T-cell (primary cell): ENCODE measurements around the gene HES1. TPM values are rescaled to one million over a fixed set of nuclear protein-coding genes. Genes with fewer than 3 reads are reported as not detected.

Source experiments
- ATAC-seq, 4 experiments: fragments of 200-7000 bp in 3 of 4; fragments of 150-1000 bp in 1 of 4; cut with Tn5 transposase; replicated peaks in 1 of 4; 1 replicate in 3 of 4; 2 replicates in 1 of 4; pipeline ENCODE4 v1.10.0; 2021; ENCODE audit warnings: moderate library complexity in 3 of 4, mild to moderate bottlenecking in 2 of 4, moderate number of reproducible peaks in 1 of 4
- CTCF ChIA-PET, 2 donors: fragments of 300-600 bp; sonication (Branson Sonifier 250); formaldehyde crosslinking; loops; one replicate each; lab custom pipeline; 2022; ENCODE audit warnings: antibody characterized with exemption in 2 of 2; lab: Charles Lee
- POLR2A ChIA-PET, 2 donors: fragments of 300-600 bp; sonication (Branson Sonifier 250); formaldehyde crosslinking; loops; one replicate each; lab custom pipeline; 2022; ENCODE audit warnings: antibody characterized with exemption in 2 of 2; lab: Charles Lee
- DNase-seq, 35 experiments: peaks; one replicate each; pipeline versions ENCODE4 v3.0.0 to v3.0.0-alpha.2; 2013 to 2023
- H3K27ac ChIP-seq: one replicate; pipeline ENCODE4 v1.5.1; 2013; ENCODE audit warnings: low read length
- H3K27me3 ChIP-seq, 2 experiments: replicated peaks in 1 of 2; 1 replicate in 1 of 2; 2 replicates in 1 of 2; pipeline versions ENCODE4 v1.6.1 to v1.7.0; 2013; ENCODE audit warnings: low read length in 1 of 2, mixed read lengths in 1 of 2; ENCODE audit not compliant: control insufficient read depth in 2 of 2, insufficient read depth in 2 of 2; ENCODE audit errors: extremely low read depth in 1 of 2
- H3K36me3 ChIP-seq, 2 donors: 1 replicate in 1 of 2; 2 replicates in 1 of 2; pipeline versions ENCODE4 v1.6.1 to v1.7.0; 2013; ENCODE audit warnings: low read length in 1 of 2; ENCODE audit not compliant: control insufficient read depth in 2 of 2, insufficient read depth in 1 of 2; ENCODE audit errors: extremely low read depth in 1 of 2
- H3K4me1 ChIP-seq, 2 experiments: 1 replicate in 1 of 2; 2 replicates in 1 of 2; pipeline versions ENCODE4 v1.6.1 to v1.7.0; 2013; ENCODE audit warnings: low read length in 2 of 2, mixed read lengths in 1 of 2; ENCODE audit not compliant: insufficient read depth in 2 of 2, control insufficient read depth in 1 of 2; ENCODE audit errors: extremely low read depth in 1 of 2
- H3K4me3 ChIP-seq, 2 donors: 1 replicate in 1 of 2; 2 replicates in 1 of 2; pipeline versions ENCODE4 v1.5.1 to v1.7.0; 2013; ENCODE audit warnings: mild to moderate bottlenecking in 2 of 2, low read length in 1 of 2, moderate library complexity in 1 of 2; ENCODE audit not compliant: control insufficient read depth in 1 of 2; ENCODE audit errors: extremely low read depth in 1 of 2
- H3K9me3 ChIP-seq: 2 replicates; pipeline ENCODE4 v1.7.0; 2013
- H3K27ac Mint-ChIP-seq, 2 donors: one replicate each; pipeline ENCODE4 v1.8.0; 2020 to 2021; ENCODE audit warnings: mild to moderate bottlenecking in 2 of 2, mixed read lengths in 2 of 2
- H3K27me3 Mint-ChIP-seq, 2 donors: one replicate each; pipeline ENCODE4 v1.8.0; 2021 to 2022; ENCODE audit warnings: mixed read lengths in 2 of 2
- H3K36me3 Mint-ChIP-seq: one replicate; pipeline ENCODE4 v1.8.0; 2021; ENCODE audit warnings: mixed read lengths
- H3K4me1 Mint-ChIP-seq, 3 donors: one replicate each; pipeline ENCODE4 v1.8.0; 2020 to 2022; ENCODE audit warnings: mixed read lengths in 3 of 3, mild to moderate bottlenecking in 1 of 3
- H3K4me3 Mint-ChIP-seq, 3 donors: one replicate each; pipeline ENCODE4 v1.8.0; 2020 to 2022; ENCODE audit warnings: mild to moderate bottlenecking in 3 of 3, mixed read lengths in 3 of 3, moderate library complexity in 3 of 3
- H3K9me3 Mint-ChIP-seq, 3 donors: one replicate each; pipeline ENCODE4 v1.8.0; 2020 to 2022; ENCODE audit warnings: mixed read lengths in 3 of 3
- WGBS: methylation state at CpG from one replicate; pipeline ENCODE4 v1.1.5; 2013; ENCODE audit warnings: missing lambda C conversion rate; ENCODE audit not compliant: insufficient coverage; 5-methylcytosine and 5-hydroxymethylcytosine counted together
- total RNA-seq, 35 experiments: library from RNA in 6 of 35; stranded (reverse) in 6 of 35; fragments of 120-200 nt in 1 of 35; gene quantifications; one replicate each; pipeline versions ENCODE4 v1.2.1 to v1.2.4 and lab custom pipeline; 2013 to 2026

Gene HES1
- total RNA-seq, 5 donors from 2014 or later (not counting 1 experiment from before 2014, with no cell fraction given), result 0.35 to 1.1 (median 0.46) TPM

- Mint-ChIP-seq H3K27ac (no peak overlapping the region), H3K4me1 (no peaks in the 10 kb centered on the region), H3K36me3 (no peaks in the 10 kb centered on the region), H3K27me3 (peaks cover 10 to 22% of the 10 kb centered on the region in 2 donors), H3K4me3 (no peak overlapping the region), H3K9me3 (no peaks in the 10 kb centered on the region)
- Histone ChIP-seq H3K4me1 (no peaks in the 10 kb centered on the region), H3K27me3 (peaks cover 0 to 14% of the 10 kb centered on the region in 2 experiments), H3K27ac (no peak overlapping the region), H3K36me3 (no peaks in the 10 kb centered on the region), H3K9me3 (no peaks in the 10 kb centered on the region), H3K4me3 (no peak overlapping the region)
- POLR2A ChIA-PET, result no interaction called here
- ATAC-seq (no peak), DNase-seq (no peak)
- 100% methylated on average over 1 of the region's 12 CpGs for WGBS
- CTCF ChIA-PET, result no interaction called here
Observed at GRCh38 chr3:194117104-194117845, 18.7 kb upstream of the HES1 start.

GRCh38 chr3:194118920-194119319, 17.0 kb upstream of the HES1 start:
- no peak overlapping the region for H3K27ac ChIP-seq
- CTCF ChIA-PET, result no interaction called here
- WGBS, result 83% methylated on average over 4 of the region's 7 CpGs
- ATAC-seq (no peak), DNase-seq (no peak)
- H3K9me3 ChIP-seq, result no peaks in the 10 kb centered on the region
- no peaks in the 10 kb centered on the region for H3K4me1 Mint-ChIP-seq
- H3K9me3 Mint-ChIP-seq, result no peaks in the 10 kb centered on the region
- no peaks in the 10 kb centered on the region for H3K36me3 Mint-ChIP-seq
- no peaks in the 10 kb centered on the region for H3K4me1 ChIP-seq
- no peak overlapping the region for H3K4me3 ChIP-seq
- H3K27me3 ChIP-seq, result peaks cover 0 to 20% of the 10 kb centered on the region in 2 experiments
- H3K36me3 ChIP-seq, result no peaks in the 10 kb centered on the region
- POLR2A ChIA-PET, result no interaction called here
- H3K27ac Mint-ChIP-seq, result no peak overlapping the region
- H3K27me3 Mint-ChIP-seq, result peaks cover 10 to 27% of the 10 kb centered on the region in 2 donors
- H3K4me3 Mint-ChIP-seq, result no peak overlapping the region

GRCh38 chr3:194119831-194120590, 15.9 kb upstream of the HES1 start:
- no peak for ATAC-seq
- H3K4me1 ChIP-seq, result no peaks in the 10 kb centered on the region
- Mint-ChIP-seq H3K27me3 (peaks cover 10 to 27% of the 10 kb centered on the region in 2 donors), H3K4me1 (no peaks in the 10 kb centered on the region), H3K27ac (no peak overlapping the region), H3K4me3 (no peak overlapping the region), H3K9me3 (no peaks in the 10 kb centered on the region), H3K36me3 (no peaks in the 10 kb centered on the region)
- POLR2A ChIA-PET, result no interaction called here
- H3K27me3 ChIP-seq, result peaks cover 0 to 22% of the 10 kb centered on the region in 2 experiments
- no peak overlapping the region for H3K27ac ChIP-seq
- no peak overlapping the region for H3K4me3 ChIP-seq
- no peak for DNase-seq
- H3K9me3 ChIP-seq, result no peaks in the 10 kb centered on the region
- H3K36me3 ChIP-seq, result no peaks in the 10 kb centered on the region
- CTCF ChIA-PET, result no interaction called here
- 90% methylated on average over 4 of the region's 6 CpGs for WGBS

GRCh38 chr3:194120789-194121770, 14.9 kb upstream of the HES1 start:
- POLR2A ChIA-PET, result no interaction called here
- Histone ChIP-seq H3K4me3 (no peak overlapping the region), H3K9me3 (no peaks in the 10 kb centered on the region), H3K27me3 (peaks cover 0 to 27% of the 10 kb centered on the region in 2 experiments), H3K27ac (no peak overlapping the region), H3K36me3 (no peaks in the 10 kb centered on the region), H3K4me1 (no peaks in the 10 kb centered on the region)
- Mint-ChIP-seq H3K27ac (no peak overlapping the region), H3K36me3 (no peaks in the 10 kb centered on the region), H3K9me3 (no peaks in the 10 kb centered on the region), H3K4me3 (no peak overlapping the region), H3K4me1 (no peaks in the 10 kb centered on the region), H3K27me3 (peaks cover 10 to 27% of the 10 kb centered on the region in 2 donors)
- DNase-seq (no peak), ATAC-seq (no peak)
- CTCF ChIA-PET, result no interaction called here
- WGBS, result 69% methylated on average over 5 of the region's 13 CpGs

GRCh38 chr3:194121891-194122631, 13.9 kb upstream of the HES1 start:
- ATAC-seq, result no peak
- POLR2A ChIA-PET, result no interaction called here

More at GRCh38 chr3:194121891-194122631, 13.9 kb upstream of the HES1 start:
- Mint-ChIP-seq H3K4me3 (no peak overlapping the region), H3K27ac (no peak overlapping the region), H3K36me3 (no peaks in the 10 kb centered on the region), H3K4me1 (no peaks in the 10 kb centered on the region), H3K9me3 (no peaks in the 10 kb centered on the region), H3K27me3 (peaks cover 8 to 25% of the 10 kb centered on the region in 2 donors)
- H3K4me3 ChIP-seq, result no peak overlapping the region
- H3K9me3 ChIP-seq, result no peaks in the 10 kb centered on the region
- H3K27me3 ChIP-seq, result peaks cover 0 to 27% of the 10 kb centered on the region in 2 experiments
- CTCF ChIA-PET, result no interaction called here
- no peak for DNase-seq
- H3K4me1 ChIP-seq, result no peaks in the 10 kb centered on the region
- no peaks in the 10 kb centered on the region for H3K36me3 ChIP-seq
- WGBS, result 93% methylated on average over 5 of the region's 8 CpGs
- no peak overlapping the region for H3K27ac ChIP-seq
